ENCODE data around the gene PLEKHM2. TPM values are rescaled to one million over a fixed set of nuclear protein-coding genes. Genes with fewer than 3 reads are reported as not detected.

PLEKHM2 gene
- total RNA-seq, 1 experiment from 2014 or later, result 49.7 TPM

DNA sequence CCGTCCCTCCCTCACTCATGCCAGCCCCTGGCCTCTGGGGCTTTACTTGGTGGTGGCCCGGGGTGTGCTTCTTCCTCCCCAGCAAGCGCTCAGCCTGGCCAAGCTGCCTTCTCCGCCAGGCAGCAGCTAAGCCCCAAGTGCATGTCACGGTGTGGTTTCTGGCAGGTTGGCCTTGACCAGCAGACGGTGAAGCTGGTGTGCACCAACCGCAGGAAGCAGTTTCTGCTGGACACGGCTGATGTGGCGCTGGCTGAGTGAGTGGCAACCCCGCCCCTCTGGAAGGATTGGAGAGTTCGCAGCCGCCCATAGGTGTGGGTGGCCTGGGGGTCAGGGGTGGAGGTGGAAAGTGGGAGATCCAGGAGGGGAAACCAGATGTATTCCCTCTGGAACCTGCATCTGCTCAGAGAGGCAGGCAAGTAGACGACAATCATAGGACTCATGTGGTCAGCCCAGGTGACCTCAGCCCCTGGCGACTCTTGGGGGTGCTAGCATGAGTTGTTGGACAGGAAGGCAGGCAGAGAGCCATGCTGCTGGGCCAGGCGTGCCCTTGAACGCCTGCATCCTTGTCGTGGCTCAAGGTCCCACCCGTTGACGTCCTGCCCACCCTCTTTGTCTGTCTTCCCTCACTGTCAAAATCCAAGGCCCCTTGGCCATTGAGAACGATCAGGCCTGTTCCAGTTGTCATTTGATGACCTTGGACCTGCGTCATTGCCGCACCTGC is 45.0 kb downstream of the PLEKHM2 start (continued):
- TF ChIP-seq IRF1 (CRISPR knock-in tag; IDR thresholded peaks at IDR 0.05), result no peak
- no peak for TF ChIP-seq PRRX2 (CRISPR knock-in tag; IDR thresholded peaks at IDR 0.05)
- no peak for TF ChIP-seq SMAD4 (CRISPR knock-in tag; IDR thresholded peaks at IDR 0.05)
- TF ChIP-seq, protein P1, sequence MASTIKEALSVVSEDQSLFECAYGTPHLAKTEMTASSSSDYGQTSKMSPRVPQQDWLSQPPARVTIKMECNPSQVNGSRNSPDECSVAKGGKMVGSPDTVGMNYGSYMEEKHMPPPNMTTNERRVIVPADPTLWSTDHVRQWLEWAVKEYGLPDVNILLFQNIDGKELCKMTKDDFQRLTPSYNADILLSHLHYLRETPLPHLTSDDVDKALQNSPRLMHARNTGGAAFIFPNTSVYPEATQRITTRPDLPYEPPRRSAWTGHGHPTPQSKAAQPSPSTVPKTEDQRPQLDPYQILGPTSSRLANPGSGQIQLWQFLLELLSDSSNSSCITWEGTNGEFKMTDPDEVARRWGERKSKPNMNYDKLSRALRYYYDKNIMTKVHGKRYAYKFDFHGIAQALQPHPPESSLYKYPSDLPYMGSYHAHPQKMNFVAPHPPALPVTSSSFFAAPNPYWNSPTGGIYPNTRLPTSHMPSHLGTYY (CRISPR knock-in tag; IDR thresholded peaks at IDR 0.05), result no peak
- no peak for TF ChIP-seq TEAD1 (CRISPR knock-in tag; IDR thresholded peaks at IDR 0.05)
- no peak for TF ChIP-seq CBFB (CRISPR knock-in tag; IDR thresholded peaks at IDR 0.05; ENCODE audit: low read depth)
- TF ChIP-seq SOX15 (CRISPR knock-in tag; IDR thresholded peaks at IDR 0.05), result no peak
- no peak for TF ChIP-seq TEAD4 (CRISPR knock-in tag; IDR thresholded peaks at IDR 0.05)
- TF ChIP-seq MYBL2 (CRISPR knock-in tag; IDR thresholded peaks at IDR 0.05), result no peak
- TF ChIP-seq, protein P2, sequence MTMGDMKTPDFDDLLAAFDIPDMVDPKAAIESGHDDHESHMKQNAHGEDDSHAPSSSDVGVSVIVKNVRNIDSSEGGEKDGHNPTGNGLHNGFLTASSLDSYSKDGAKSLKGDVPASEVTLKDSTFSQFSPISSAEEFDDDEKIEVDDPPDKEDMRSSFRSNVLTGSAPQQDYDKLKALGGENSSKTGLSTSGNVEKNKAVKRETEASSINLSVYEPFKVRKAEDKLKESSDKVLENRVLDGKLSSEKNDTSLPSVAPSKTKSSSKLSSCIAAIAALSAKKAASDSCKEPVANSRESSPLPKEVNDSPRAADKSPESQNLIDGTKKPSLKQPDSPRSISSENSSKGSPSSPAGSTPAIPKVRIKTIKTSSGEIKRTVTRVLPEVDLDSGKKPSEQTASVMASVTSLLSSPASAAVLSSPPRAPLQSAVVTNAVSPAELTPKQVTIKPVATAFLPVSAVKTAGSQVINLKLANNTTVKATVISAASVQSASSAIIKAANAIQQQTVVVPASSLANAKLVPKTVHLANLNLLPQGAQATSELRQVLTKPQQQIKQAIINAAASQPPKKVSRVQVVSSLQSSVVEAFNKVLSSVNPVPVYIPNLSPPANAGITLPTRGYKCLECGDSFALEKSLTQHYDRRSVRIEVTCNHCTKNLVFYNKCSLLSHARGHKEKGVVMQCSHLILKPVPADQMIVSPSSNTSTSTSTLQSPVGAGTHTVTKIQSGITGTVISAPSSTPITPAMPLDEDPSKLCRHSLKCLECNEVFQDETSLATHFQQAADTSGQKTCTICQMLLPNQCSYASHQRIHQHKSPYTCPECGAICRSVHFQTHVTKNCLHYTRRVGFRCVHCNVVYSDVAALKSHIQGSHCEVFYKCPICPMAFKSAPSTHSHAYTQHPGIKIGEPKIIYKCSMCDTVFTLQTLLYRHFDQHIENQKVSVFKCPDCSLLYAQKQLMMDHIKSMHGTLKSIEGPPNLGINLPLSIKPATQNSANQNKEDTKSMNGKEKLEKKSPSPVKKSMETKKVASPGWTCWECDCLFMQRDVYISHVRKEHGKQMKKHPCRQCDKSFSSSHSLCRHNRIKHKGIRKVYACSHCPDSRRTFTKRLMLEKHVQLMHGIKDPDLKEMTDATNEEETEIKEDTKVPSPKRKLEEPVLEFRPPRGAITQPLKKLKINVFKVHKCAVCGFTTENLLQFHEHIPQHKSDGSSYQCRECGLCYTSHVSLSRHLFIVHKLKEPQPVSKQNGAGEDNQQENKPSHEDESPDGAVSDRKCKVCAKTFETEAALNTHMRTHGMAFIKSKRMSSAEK (CRISPR knock-in tag; IDR thresholded peaks at IDR 0.05; ENCODE audit: borderline replicate concordance), result no peak
- no peak for TF ChIP-seq ZNF396 (CRISPR knock-in tag; IDR thresholded peaks at IDR 0.05; ENCODE audit: borderline replicate concordance)

DNA sequence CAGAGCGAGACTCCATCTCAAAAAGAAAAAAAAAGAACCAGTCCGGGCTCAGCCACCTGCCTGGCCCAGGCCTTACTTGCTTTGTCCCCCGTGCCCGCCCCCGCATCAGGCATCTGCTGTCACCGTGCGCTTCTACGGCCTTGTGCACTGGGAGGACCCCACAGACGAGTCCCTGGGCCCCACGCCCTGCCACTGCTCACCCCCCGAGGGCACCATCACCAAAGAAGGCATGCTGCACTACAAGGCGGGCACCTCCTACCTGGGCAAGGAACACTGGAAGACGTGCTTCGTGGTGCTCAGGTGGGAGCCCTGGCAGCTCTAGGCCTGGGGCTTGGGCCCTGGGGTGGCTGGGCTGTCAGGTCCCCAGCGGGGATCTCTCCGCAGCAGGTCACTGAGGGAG is 46.3 kb downstream of the PLEKHM2 start:
- Mint-ChIP-seq H3K36me3 (peaks cover 24% of the 10 kb centered on the region; the same call in 1 of the 2 replicates), H3K27me3 (ENCODE audit: low read depth) (no peaks in the 10 kb centered on the region), H3K9me3 (no peaks in the 10 kb centered on the region), H3K27ac (no peak overlapping the region), H3K4me3 (no peak overlapping the region), H3K4me1 (no peaks in the 10 kb centered on the region)
- ChIA-PET POLR2A (no interaction called here), CTCF (interaction anchor here (2.7 kb wide), 1 partner anchor 11 kb away, joined by 15 read pairs; no protein-coding TSS in a partner anchor)
- TF ChIP-seq, protein P3, sequence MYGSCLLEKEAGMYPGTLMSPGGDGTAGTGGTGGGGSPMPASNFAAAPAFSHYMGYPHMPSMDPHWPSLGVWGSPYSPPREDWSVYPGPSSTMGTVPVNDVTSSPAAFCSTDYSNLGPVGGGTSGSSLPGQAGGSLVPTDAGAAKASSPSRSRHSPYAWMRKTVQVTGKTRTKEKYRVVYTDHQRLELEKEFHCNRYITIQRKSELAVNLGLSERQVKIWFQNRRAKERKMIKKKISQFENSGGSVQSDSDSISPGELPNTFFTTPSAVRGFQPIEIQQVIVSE (CRISPR knock-in tag; IDR thresholded peaks at IDR 0.05; ENCODE audit: borderline replicate concordance), result no peak
- TF ChIP-seq AFF4 (CRISPR knock-in tag; IDR thresholded peaks at IDR 0.05; ENCODE audit: borderline replicate concordance), result no peak
- TF ChIP-seq ATF6 (CRISPR knock-in tag; IDR thresholded peaks at IDR 0.05), result no peak
- TF ChIP-seq, protein P4, sequence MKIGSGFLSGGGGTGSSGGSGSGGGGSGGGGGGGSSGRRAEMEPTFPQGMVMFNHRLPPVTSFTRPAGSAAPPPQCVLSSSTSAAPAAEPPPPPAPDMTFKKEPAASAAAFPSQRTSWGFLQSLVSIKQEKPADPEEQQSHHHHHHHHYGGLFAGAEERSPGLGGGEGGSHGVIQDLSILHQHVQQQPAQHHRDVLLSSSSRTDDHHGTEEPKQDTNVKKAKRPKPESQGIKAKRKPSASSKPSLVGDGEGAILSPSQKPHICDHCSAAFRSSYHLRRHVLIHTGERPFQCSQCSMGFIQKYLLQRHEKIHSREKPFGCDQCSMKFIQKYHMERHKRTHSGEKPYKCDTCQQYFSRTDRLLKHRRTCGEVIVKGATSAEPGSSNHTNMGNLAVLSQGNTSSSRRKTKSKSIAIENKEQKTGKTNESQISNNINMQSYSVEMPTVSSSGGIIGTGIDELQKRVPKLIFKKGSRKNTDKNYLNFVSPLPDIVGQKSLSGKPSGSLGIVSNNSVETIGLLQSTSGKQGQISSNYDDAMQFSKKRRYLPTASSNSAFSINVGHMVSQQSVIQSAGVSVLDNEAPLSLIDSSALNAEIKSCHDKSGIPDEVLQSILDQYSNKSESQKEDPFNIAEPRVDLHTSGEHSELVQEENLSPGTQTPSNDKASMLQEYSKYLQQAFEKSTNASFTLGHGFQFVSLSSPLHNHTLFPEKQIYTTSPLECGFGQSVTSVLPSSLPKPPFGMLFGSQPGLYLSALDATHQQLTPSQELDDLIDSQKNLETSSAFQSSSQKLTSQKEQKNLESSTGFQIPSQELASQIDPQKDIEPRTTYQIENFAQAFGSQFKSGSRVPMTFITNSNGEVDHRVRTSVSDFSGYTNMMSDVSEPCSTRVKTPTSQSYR (CRISPR knock-in tag; IDR thresholded peaks at IDR 0.05), result no peak
- TF ChIP-seq FOXP1 (CRISPR knock-in tag; IDR thresholded peaks at IDR 0.05; ENCODE audit: borderline replicate concordance), result no peak
- TF ChIP-seq, protein P5, sequence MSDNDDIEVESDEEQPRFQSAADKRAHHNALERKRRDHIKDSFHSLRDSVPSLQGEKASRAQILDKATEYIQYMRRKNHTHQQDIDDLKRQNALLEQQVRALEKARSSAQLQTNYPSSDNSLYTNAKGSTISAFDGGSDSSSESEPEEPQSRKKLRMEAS (CRISPR knock-in tag; IDR thresholded peaks at IDR 0.05), result no peak
- no peak for DNase-seq (ENCODE audit: low spot score)
- no peak for ATAC-seq

All from WTC11 (cell line).